NT2/D1 (cell line): ENCODE measurements around the gene PIP5KL1.

ENCODE experiments used
- SUZ12 ChIP-seq: IDR thresholded peaks from 2 replicates; pipeline ENCODE4 v1.6.1; 2011; ENCODE audit not compliant: insufficient read length, insufficient read depth; ENCODE audit errors: extremely low read depth
- ZNF274 ChIP-seq: IDR thresholded peaks from 2 replicates; pipeline ENCODE4 v1.6.1; 2011; ENCODE audit warnings: mild to moderate bottlenecking, low read depth, low read length

DNA sequence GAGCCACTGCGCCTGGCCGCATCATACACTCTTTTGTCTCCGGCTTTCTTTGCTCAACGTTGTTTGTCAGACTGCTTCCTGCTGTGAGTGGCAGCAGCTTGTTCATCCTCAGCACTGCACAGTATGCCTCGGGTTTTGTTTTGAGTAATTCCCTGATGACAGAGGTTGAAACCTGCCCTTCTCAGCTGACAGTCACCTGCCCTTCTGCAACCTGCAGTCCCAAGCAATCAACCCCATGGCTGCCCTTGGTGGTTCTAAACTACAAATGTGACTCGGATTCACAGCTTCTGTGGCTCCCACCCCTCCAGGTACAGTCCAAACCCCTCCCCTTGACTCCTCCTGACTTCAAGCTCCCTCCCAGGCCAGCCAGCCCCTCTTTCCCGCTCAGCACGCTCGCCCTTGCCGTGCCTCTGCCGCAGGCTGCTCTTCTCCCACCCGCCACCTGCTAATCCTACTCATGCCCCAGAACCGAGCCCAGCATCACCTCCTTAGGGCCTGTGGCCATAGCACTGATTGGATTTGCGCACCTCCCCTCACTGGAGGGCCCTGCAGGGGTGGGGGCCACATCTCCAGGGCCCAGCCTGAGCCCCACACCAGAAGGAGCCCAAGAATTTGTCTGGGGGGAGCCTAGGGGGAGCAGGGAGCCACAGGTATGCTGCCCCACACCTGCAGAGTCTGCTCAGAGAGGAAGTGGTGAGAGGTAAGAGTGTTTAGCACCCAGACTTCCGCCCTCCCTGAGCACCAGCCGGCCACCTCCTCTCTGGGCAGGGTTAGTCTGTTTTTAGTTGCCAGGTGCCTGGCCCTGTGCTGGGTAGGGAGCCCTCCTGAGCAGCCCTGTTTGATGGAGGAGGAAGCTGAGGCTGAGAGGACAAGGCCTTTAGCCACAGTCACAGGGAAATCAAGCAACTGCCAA lies 40.1 kb upstream of the PIP5KL1 start:
- TF ChIP-seq ZNF274 (no peak), SUZ12 (no peak)
